SU-DHL-6 (cell line): ENCODE results near the gene PPT1.

Source experiments
- H2AFZ ChIP-seq: fragments of 200-600 bp; sonication (generic); 2 replicates; pipeline ENCODE4 v1.6.1; 2014; ENCODE audit warnings: low read depth, mild to moderate bottlenecking, moderate library complexity, mixed read lengths, antibody characterized with exemption, low read length; ENCODE audit not compliant: severe bottlenecking
- H3F3A ChIP-seq: fragments of 200-600 bp; shearing (Covaris generic); 2 replicates; pipeline ENCODE4 v1.6.0; 2016; ENCODE audit warnings: antibody characterized with exemption, mild to moderate bottlenecking; ENCODE audit not compliant: insufficient read depth
- H3K27ac ChIP-seq: fragments of 200-600 bp; sonication (generic); 2 replicates; pipeline ENCODE4 v1.5.1; 2016; ENCODE audit warnings: low read depth, mild to moderate bottlenecking, low read length, moderate library complexity, mixed read lengths
- H3K27me3 ChIP-seq: fragments of 200-600 bp; sonication (generic), shearing (Covaris generic); 2 replicates; pipeline ENCODE4 v1.6.0; 2014; ENCODE audit warnings: mild to moderate bottlenecking, low read length
- H3K36me3 ChIP-seq: fragments of 200-600 bp; sonication (generic); 2 replicates; pipeline ENCODE4 v1.6.1; 2014; ENCODE audit warnings: mild to moderate bottlenecking, low read length, mixed read lengths
- H3K4me2 ChIP-seq: fragments of 300-600, 200-600 bp; shearing (Covaris generic), sonication (generic); 2 replicates; pipeline ENCODE4 v1.6.0; 2014; ENCODE audit warnings: low read length, low read depth, mild to moderate bottlenecking; ENCODE audit not compliant: poor library complexity, severe bottlenecking
- H3K4me3 ChIP-seq: fragments of 200-600 bp; sonication (generic); 2 replicates; pipeline ENCODE4 v1.5.1; 2014; ENCODE audit warnings: antibody characterized with exemption, low read length, mild to moderate bottlenecking, mixed read lengths; ENCODE audit not compliant: insufficient read depth, poor library complexity, severe bottlenecking
- H3K79me2 ChIP-seq: fragments of 200-600 bp; sonication (generic); 2 replicates; pipeline ENCODE4 v1.6.1; 2014; ENCODE audit warnings: mild to moderate bottlenecking, low read length, moderate library complexity; ENCODE audit not compliant: insufficient read depth
- H3K9ac ChIP-seq: fragments of 200-600 bp; sonication (generic); 2 replicates; pipeline ENCODE4 v1.7.0; 2014; ENCODE audit warnings: mild to moderate bottlenecking, low read length
- H3K9me2 ChIP-seq: fragments of 200-600 bp; sonication (generic); replicated peaks from 2 replicates; pipeline ENCODE4 v1.6.1; 2014; ENCODE audit warnings: low read length; ENCODE audit not compliant: insufficient read depth
- H3K9me3 ChIP-seq: fragments of 200-600 bp; sonication (generic); 2 replicates; pipeline ENCODE4 v1.6.1; 2014; ENCODE audit warnings: low read length, mixed read lengths; ENCODE audit not compliant: insufficient read depth
- H4K20me1 ChIP-seq: fragments of 200-600 bp; sonication (generic); 2 replicates; pipeline ENCODE4 v1.6.1; 2014; ENCODE audit warnings: low read depth, mild to moderate bottlenecking, antibody characterized with exemption, low read length, moderate library complexity, mixed read lengths
- EZH2phosphoT487 ChIP-seq: fragments of 200-600 bp; sonication (generic), shearing (Covaris generic); conservative IDR thresholded peaks from 2 replicates; pipeline ENCODE4 v1.6.1; 2018; ENCODE audit warnings: mild to moderate bottlenecking, antibody characterized with exemption, low read length, moderate library complexity, mixed read lengths
- TF ChIP-seq, protein P1 (sequence below): fragments of 200-600 bp; sonication (generic); IDR thresholded peaks from one replicate; pipeline ENCODE4 v1.5.1; 2017; ENCODE audit warnings: antibody characterized with exemption, mild to moderate bottlenecking, low read length, moderate library complexity; ENCODE audit not compliant: insufficient read depth, poor library complexity, severe bottlenecking

The PPT1 gene

GRCh38 chr1:40102038-40102437, 5.0 kb upstream of the PPT1 start:
- Histone ChIP-seq H3K79me2 (no peaks in the 10 kb centered on the region), H3K9ac (no peak overlapping the region), H3K9me2 (no peaks in the 10 kb centered on the region), H3K9me3 (no peaks in the 10 kb centered on the region), H3K27ac (no peak overlapping the region), H2AFZ (no peak overlapping the region), H3F3A (no peaks in the 10 kb centered on the region; the same call in 1 of the 2 replicates), H3K36me3 (no peaks in the 10 kb centered on the region), H3K27me3 (no peaks in the 10 kb centered on the region), H4K20me1 (no peaks in the 10 kb centered on the region), H3K4me2 (no peak overlapping the region), H3K4me3 (no peak overlapping the region)
- TF ChIP-seq EZH2phosphoT487 = no peak
- TF ChIP-seq, protein P1, sequence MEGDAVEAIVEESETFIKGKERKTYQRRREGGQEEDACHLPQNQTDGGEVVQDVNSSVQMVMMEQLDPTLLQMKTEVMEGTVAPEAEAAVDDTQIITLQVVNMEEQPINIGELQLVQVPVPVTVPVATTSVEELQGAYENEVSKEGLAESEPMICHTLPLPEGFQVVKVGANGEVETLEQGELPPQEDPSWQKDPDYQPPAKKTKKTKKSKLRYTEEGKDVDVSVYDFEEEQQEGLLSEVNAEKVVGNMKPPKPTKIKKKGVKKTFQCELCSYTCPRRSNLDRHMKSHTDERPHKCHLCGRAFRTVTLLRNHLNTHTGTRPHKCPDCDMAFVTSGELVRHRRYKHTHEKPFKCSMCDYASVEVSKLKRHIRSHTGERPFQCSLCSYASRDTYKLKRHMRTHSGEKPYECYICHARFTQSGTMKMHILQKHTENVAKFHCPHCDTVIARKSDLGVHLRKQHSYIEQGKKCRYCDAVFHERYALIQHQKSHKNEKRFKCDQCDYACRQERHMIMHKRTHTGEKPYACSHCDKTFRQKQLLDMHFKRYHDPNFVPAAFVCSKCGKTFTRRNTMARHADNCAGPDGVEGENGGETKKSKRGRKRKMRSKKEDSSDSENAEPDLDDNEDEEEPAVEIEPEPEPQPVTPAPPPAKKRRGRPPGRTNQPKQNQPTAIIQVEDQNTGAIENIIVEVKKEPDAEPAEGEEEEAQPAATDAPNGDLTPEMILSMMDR = no peak

GRCh38 chr1:40096646-40096976, 441 bp downstream of the PPT1 start:
- H3K9ac ChIP-seq = peak overlapping the region; percentile 74
- H3F3A ChIP-seq = no peaks in the 10 kb centered on the region
- H3K27me3 ChIP-seq = no peaks in the 10 kb centered on the region
- no peaks in the 10 kb centered on the region for H3K9me3 ChIP-seq
- peaks cover 32% of the 10 kb centered on the region for H3K79me2 ChIP-seq
- TF ChIP-seq, protein P1 = no peak
- TF ChIP-seq EZH2phosphoT487 = no peak
- no peaks in the 10 kb centered on the region for H3K36me3 ChIP-seq
- H3K4me2 ChIP-seq = peak overlapping the region; percentile 81
- peak overlapping the region; percentile 93 for H3K4me3 ChIP-seq
- H4K20me1 ChIP-seq = no peaks in the 10 kb centered on the region
- H3K27ac ChIP-seq = no peak overlapping the region
- no peaks in the 10 kb centered on the region for H3K9me2 ChIP-seq
- H2AFZ ChIP-seq = peak overlapping the region; percentile 95

DNA sequence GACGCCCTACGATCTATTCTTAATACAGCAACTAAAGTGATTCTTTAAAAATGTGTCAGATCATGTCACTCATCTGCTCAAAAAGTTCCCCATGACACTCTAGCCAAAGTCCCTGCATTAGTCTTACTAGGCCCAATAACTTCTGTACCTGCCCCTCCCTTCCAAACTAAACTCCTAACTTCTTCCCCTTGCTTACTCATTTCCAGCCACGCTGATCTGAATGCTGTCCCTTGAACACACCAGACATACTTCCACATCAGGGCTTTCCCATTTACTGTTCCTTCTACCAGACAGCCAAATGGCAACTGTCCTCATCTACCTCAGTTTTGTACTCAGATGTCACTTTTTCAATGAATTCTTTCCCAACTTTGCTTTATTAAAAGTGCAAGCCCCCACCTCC, 1.2 kb downstream of the PPT1 start:
- H3K79me2 ChIP-seq = peaks cover 32% of the 10 kb centered on the region
- H3K27me3 ChIP-seq = no peaks in the 10 kb centered on the region
- H3K9ac ChIP-seq = 0 out of 2 replicates have a peak overlapping the region, but pooled peaks have one; percentile 74
- peaks cover 6% of the 10 kb centered on the region; the same call in 1 of the 2 replicates for H3K36me3 ChIP-seq
- no peaks in the 10 kb centered on the region for H3K9me3 ChIP-seq
- TF ChIP-seq, protein P1 = no peak
- TF ChIP-seq EZH2phosphoT487 = no peak
- H3K9me2 ChIP-seq = no peaks in the 10 kb centered on the region
- no peak overlapping the region for H2AFZ ChIP-seq
- H3K27ac ChIP-seq = no peak overlapping the region
- peak overlapping the region; percentile 81 for H3K4me2 ChIP-seq
- H3K4me3 ChIP-seq = no peak overlapping the region
- H4K20me1 ChIP-seq = no peaks in the 10 kb centered on the region
- no peaks in the 10 kb centered on the region for H3F3A ChIP-seq
